Measurements from ENCODE around the gene IQGAP2.
A peak's percentile ranks its signal among the peaks of the same experiment; 100 is the strongest.
"Not testable (repeated sequence)": the region's sequence is repeated elsewhere in the genome, so short reads cannot be mapped to it uniquely, and the experiment has no call there.

IQGAP2 gene

DNA sequence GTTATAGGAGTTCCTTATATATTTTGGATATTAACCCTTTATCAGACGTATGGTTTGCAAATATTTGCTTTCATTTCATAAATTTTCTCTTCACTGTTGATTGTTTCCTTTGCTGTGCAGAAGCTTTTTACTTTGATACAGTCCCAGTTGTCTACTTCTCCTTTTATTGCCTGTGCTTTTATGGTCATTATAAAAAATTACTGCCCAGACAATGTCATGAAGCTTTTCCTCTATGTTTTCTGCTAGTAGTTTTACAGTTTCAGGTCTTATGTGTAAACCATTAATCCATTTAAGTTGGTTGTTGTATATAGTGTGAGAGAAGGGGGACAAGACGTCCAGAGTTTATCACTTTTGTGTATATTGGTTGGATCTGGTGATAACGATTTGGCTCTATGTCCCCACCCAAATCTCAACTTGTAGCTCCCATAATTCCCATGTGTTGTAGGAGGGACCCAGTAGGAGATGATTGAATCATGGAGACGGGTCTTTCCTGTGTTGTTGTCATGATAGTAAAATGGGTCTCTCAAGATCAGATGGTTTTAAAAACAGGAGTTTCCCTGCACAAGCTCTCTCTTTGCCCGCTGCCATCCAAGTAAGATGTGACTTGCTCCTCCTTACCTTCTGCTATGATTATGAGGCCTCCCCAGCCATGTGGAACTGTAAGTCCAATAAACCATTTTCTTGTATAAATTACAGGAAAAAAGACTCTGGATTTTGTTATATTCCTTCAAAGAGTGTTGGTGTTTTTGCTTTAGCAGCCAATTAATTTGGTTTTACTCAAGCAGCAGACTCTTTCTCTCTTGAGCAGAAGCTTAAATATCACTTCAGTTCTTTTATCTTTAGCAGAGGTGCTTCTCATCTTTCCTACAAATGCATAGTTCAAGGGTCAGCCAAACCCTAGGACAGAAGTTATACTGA is 326.5 kb downstream of the IQGAP2 start:
- Histone ChIP-seq H3K4me3 (ENCODE audit: low read depth, low read length) (no peak overlapping the region), H3K27me3 (ENCODE audit: insufficient read depth, low read length) (no peaks in the 10 kb centered on the region), H2AFZ (ENCODE audit: low read length, unreplicated experiment) (no peak overlapping the region), H3K36me3 (ENCODE audit: insufficient read depth, low read length) (peaks cover 30% of the 10 kb centered on the region), H3K4me1 (ENCODE audit: control insufficient read depth, insufficient read depth, low read length, unreplicated experiment) (peaks cover 6% of the 10 kb centered on the region), H3K79me2 (ENCODE audit: control insufficient read depth, insufficient read depth, low read length, unreplicated experiment) (peaks cover 12% of the 10 kb centered on the region), H3K27ac (ENCODE audit: low read depth, low read length) (no peak overlapping the region)

DNA sequence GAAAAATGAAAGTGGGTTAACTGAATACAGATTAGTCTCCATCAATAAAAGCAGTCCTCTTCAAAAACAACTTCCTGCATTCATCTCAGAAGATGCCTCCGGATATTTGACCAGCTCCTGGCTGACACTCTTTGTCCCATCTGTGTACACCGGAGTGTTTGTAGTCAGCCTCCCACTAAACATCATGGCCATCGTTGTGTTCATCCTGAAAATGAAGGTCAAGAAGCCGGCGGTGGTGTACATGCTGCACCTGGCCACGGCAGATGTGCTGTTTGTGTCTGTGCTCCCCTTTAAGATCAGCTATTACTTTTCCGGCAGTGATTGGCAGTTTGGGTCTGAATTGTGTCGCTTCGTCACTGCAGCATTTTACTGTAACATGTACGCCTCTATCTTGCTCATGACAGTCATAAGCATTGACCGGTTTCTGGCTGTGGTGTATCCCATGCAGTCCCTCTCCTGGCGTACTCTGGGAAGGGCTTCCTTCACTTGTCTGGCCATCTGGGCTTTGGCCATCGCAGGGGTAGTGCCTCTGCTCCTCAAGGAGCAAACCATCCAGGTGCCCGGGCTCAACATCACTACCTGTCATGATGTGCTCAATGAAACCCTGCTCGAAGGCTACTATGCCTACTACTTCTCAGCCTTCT is 329.4 kb downstream of the IQGAP2 start:
- Histone ChIP-seq H3K27me3 (ENCODE audit: insufficient read depth, low read length) (no peaks in the 10 kb centered on the region), H3K4me1 (ENCODE audit: control insufficient read depth, insufficient read depth, low read length, unreplicated experiment) (no peaks in the 10 kb centered on the region), H3K4me3 (ENCODE audit: low read depth, low read length) (no peak overlapping the region), H3K36me3 (ENCODE audit: insufficient read depth, low read length) (peaks cover 30% of the 10 kb centered on the region), H3K27ac (ENCODE audit: low read depth, low read length) (no peak overlapping the region), H2AFZ (ENCODE audit: low read length, unreplicated experiment) (no peak overlapping the region), H3K79me2 (ENCODE audit: control insufficient read depth, insufficient read depth, low read length, unreplicated experiment) (peaks cover 5% of the 10 kb centered on the region)

DNA sequence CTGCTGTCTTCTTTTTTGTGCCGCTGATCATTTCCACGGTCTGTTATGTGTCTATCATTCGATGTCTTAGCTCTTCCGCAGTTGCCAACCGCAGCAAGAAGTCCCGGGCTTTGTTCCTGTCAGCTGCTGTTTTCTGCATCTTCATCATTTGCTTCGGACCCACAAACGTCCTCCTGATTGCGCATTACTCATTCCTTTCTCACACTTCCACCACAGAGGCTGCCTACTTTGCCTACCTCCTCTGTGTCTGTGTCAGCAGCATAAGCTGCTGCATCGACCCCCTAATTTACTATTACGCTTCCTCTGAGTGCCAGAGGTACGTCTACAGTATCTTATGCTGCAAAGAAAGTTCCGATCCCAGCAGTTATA is 329.9 kb downstream of the IQGAP2 start:
- Histone ChIP-seq H3K79me2 (ENCODE audit: control insufficient read depth, insufficient read depth, low read length, unreplicated experiment) (peaks cover 5% of the 10 kb centered on the region), H3K27ac (ENCODE audit: low read depth, low read length) (no peak overlapping the region), H3K4me1 (ENCODE audit: control insufficient read depth, insufficient read depth, low read length, unreplicated experiment) (peaks cover under 1% of the 10 kb centered on the region), H3K4me3 (ENCODE audit: low read depth, low read length) (no peak overlapping the region), H2AFZ (ENCODE audit: low read length, unreplicated experiment) (no peak overlapping the region), H3K27me3 (ENCODE audit: insufficient read depth, low read length) (no peaks in the 10 kb centered on the region), H3K36me3 (ENCODE audit: insufficient read depth, low read length) (peaks cover 30% of the 10 kb centered on the region)

DNA sequence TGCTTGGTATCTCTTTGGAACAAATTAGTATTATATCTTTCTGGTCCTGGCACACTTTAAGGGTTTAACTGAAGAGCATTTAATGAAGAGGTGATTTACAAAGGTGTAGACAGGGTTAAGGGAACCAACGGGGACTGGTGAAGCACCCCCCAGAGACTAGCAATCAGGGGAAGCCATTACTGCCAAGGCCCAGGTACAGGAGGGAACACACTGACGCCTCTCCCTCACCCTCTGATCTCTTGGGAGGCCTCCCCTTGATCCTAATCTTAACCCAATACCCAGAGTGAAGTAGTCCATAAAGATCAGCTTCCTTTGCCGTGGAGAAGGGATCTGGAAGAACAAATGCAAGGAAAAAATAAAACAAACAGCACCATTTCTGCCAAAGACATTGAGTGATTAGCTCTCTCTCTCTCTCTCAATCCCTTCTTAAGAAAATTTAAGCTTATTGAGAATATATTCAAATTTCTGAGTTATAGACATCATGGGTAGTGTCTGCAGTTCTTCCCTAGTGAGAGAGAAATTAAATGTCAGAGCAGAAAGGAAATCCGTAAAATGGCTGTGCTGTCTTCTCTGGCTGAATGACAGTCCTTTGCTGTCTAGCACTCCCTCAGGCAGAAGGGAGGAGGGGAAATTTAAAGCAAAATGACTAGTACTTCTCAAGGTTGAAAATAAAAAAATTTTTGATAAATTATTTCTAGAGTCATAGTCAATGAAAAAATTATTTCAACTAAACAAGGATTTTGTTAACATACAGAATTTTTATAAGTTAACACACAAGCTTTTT is 332.9 kb downstream of the IQGAP2 start:
- Histone ChIP-seq H3K27ac (ENCODE audit: low read depth, low read length) (no peak overlapping the region), H3K27me3 (ENCODE audit: insufficient read depth, low read length) (no peaks in the 10 kb centered on the region), H3K36me3 (ENCODE audit: insufficient read depth, low read length) (peaks cover 6% of the 10 kb centered on the region), H3K4me1 (ENCODE audit: control insufficient read depth, insufficient read depth, low read length, unreplicated experiment) (peaks cover 14% of the 10 kb centered on the region), H2AFZ (ENCODE audit: low read length, unreplicated experiment) (no peak overlapping the region), H3K4me3 (ENCODE audit: low read depth, low read length) (no peak overlapping the region), H3K79me2 (ENCODE audit: control insufficient read depth, insufficient read depth, low read length, unreplicated experiment) (peaks cover under 1% of the 10 kb centered on the region)

DNA sequence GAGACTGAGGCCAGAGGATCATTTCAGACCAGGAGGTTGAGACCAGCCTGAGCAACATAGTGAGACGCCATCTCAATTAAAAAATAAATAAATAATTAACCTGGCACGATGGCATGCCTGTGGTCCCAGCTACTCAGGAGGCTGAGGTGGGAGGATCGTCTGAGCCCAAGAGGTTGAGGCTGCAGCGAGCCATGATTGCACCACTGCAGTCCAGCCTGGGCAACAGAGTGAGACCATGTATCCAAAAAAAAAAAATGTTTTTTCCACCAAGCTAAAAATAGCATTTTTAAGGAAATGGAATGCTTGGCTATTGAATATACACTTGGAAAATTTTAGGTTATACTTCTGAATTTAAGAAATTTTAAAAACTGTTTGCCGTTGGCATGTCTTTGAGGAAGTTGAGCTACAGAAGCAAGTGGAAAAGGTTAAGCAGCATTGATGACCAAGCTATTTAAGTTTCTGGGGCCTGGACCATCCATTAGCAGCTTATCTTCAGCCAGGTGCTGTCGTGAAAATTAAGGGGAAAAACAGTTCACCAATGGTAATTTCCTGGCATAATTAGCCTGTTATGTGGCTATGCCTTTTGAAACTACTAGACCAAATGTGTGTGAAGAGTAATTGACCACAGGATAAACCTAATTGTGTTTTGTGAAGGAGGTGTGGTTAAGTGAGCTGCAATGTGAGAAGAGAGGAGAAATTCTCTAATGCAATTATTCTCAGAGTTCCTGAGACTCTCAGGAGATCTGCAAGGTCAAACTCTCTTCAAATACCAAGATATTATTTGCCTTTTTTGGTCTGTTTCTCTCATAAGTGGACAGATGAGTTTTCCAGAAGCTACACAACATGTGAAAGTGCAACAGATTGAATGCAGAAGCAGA is 333.8 kb downstream of the IQGAP2 start:
- Histone ChIP-seq H3K79me2 (ENCODE audit: control insufficient read depth, insufficient read depth, low read length, unreplicated experiment) (no peaks in the 10 kb centered on the region), H3K27ac (ENCODE audit: low read depth, low read length) (no peak overlapping the region), H3K36me3 (ENCODE audit: insufficient read depth, low read length) (peaks cover 5% of the 10 kb centered on the region; the same call in 1 of the 2 replicates), H3K27me3 (ENCODE audit: insufficient read depth, low read length) (no peaks in the 10 kb centered on the region), H2AFZ (ENCODE audit: low read length, unreplicated experiment) (no peak overlapping the region), H3K4me1 (ENCODE audit: control insufficient read depth, insufficient read depth, low read length, unreplicated experiment) (peaks cover 14% of the 10 kb centered on the region), H3K4me3 (ENCODE audit: low read depth, low read length) (no peak overlapping the region)

DNA sequence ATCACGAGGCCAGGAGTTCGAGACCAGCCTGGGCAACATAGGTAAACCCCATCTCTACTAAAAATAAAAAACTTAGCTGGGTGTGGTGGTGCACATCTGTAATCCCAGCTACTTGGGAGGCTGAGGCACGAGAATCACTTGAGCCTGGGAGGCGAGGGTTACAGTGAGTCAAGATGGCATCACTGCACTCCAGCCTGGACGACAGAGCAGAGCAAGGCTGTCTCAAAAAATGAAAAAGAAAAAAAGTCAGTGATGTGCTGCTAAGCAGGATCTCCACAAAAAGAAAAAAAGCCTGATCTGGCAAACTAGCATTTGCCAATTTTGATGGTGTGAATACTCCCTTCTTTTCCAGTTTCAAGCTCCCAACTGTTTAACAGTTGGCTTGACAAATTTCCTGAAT is 334.8 kb downstream of the IQGAP2 start:
- no peak overlapping the region for H2AFZ ChIP-seq (ENCODE audit: low read length, unreplicated experiment)
- peaks cover 14% of the 10 kb centered on the region for H3K4me1 ChIP-seq (ENCODE audit: control insufficient read depth, insufficient read depth, low read length, unreplicated experiment)
- no peaks in the 10 kb centered on the region for H3K27me3 ChIP-seq (ENCODE audit: insufficient read depth, low read length)
- H3K79me2 ChIP-seq (ENCODE audit: control insufficient read depth, insufficient read depth, low read length, unreplicated experiment) = no peaks in the 10 kb centered on the region
- H3K27ac ChIP-seq (ENCODE audit: low read depth, low read length) = peak overlapping the region; percentile 80; the same call in 1 of the 2 replicates
- peaks cover 4% of the 10 kb centered on the region; the same call in 1 of the 2 replicates for H3K36me3 ChIP-seq (ENCODE audit: insufficient read depth, low read length)
- no peak overlapping the region for H3K4me3 ChIP-seq (ENCODE audit: low read depth, low read length)

DNA sequence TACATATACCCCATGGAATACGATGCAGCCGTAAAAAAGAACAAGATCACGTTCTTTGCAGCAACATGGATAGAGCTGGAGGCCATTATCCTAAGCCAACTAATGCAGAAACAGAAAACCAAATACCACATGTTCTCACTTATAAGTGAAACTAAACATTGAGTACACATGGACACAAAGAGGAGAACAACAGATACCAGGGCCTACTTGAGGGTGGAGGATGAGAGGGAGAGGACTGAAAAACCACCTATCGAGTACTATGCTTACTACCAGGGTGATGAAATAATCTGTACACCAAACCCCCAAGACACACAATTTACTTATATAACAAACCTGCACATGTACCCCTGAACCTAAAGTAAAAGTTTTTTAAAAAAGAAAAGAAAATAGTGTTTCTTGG is 338.4 kb downstream of the IQGAP2 start:
- H3K79me2 ChIP-seq (ENCODE audit: control insufficient read depth, insufficient read depth, low read length, unreplicated experiment); H3K27ac ChIP-seq (ENCODE audit: low read depth, low read length); H3K4me3 ChIP-seq (ENCODE audit: low read depth, low read length); H3K27me3 ChIP-seq (ENCODE audit: insufficient read depth, low read length); H2AFZ ChIP-seq (ENCODE audit: low read length, unreplicated experiment); H3K36me3 ChIP-seq (ENCODE audit: insufficient read depth, low read length): not testable (repeated sequence)
- H3K4me1 ChIP-seq (ENCODE audit: control insufficient read depth, insufficient read depth, low read length, unreplicated experiment) = peaks cover 14% of the 10 kb centered on the region

DNA sequence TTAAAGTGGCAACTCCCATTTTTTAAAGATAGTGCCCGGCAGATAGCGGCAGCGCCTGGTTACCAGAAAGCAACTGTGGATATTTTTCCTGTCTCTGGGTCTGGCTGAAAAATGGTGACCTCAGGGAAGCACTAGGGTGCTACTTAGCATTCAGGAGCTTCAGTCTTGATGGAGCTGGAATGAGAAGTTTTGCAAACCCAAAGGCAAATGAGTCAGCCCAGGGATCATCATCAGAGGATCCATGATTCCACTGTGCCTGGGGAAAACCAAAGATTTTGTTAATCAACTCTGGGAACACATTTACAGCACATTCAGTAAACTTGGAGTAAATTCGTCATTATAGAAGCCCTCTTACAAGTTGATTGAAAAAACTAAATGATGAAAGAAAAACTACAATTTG is 339.5 kb downstream of the IQGAP2 start:
- peaks cover 14% of the 10 kb centered on the region for H3K4me1 ChIP-seq (ENCODE audit: control insufficient read depth, insufficient read depth, low read length, unreplicated experiment)
- no peaks in the 10 kb centered on the region for H3K79me2 ChIP-seq (ENCODE audit: control insufficient read depth, insufficient read depth, low read length, unreplicated experiment)
- no peak overlapping the region for H3K27ac ChIP-seq (ENCODE audit: low read depth, low read length)
- H3K4me3 ChIP-seq (ENCODE audit: low read depth, low read length) = no peak overlapping the region
- no peaks in the 10 kb centered on the region for H3K36me3 ChIP-seq (ENCODE audit: insufficient read depth, low read length)
- H2AFZ ChIP-seq (ENCODE audit: low read length, unreplicated experiment) = no peak overlapping the region
- no peaks in the 10 kb centered on the region for H3K27me3 ChIP-seq (ENCODE audit: insufficient read depth, low read length)

DNA sequence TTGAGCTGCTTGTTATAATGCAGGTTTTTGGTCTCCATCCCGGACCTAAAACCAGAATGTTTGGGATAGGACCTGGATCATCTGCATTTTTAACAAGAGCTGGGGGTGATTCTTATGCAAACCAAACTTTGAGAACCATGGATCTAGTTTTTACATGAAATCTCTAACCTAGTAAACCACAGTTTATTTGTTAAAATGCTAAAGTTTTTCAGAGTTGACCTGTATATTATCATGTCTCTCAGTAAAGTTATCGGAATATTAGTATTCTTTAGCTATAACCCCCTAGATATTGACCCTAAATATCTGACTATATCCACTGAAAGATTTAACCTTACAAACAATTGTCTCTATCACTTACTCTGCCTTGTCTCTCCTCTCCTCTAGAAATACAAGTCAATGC is 341.5 kb downstream of the IQGAP2 start:
- Histone ChIP-seq H3K79me2 (ENCODE audit: control insufficient read depth, insufficient read depth, low read length, unreplicated experiment) (no peaks in the 10 kb centered on the region), H2AFZ (ENCODE audit: low read length, unreplicated experiment) (no peak overlapping the region), H3K27me3 (ENCODE audit: insufficient read depth, low read length) (no peaks in the 10 kb centered on the region), H3K4me3 (ENCODE audit: low read depth, low read length) (no peak overlapping the region), H3K27ac (ENCODE audit: low read depth, low read length) (no peak overlapping the region), H3K4me1 (ENCODE audit: control insufficient read depth, insufficient read depth, low read length, unreplicated experiment) (no peaks in the 10 kb centered on the region), H3K36me3 (ENCODE audit: insufficient read depth, low read length) (no peaks in the 10 kb centered on the region)

DNA sequence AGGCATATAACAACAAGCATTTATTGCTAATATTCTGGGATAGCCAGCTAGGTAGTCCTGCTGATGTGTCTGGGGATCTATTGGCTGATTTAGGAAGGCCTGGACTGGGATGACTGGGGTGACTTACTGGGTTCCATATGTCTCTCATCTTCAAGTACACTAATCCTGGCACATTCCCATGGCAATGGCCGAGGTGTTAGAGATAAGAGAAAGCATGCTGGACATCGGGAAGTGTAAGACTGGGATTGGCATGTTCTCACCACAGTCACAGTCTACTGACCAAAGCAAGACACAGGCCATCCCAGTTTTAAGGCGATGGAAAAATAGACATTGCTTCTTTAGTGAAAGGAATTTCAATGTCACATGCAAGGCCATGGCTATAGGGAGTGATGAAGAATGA is 342.6 kb downstream of the IQGAP2 start:
- H3K27me3 ChIP-seq (ENCODE audit: insufficient read depth, low read length) = no peaks in the 10 kb centered on the region
- no peaks in the 10 kb centered on the region for H3K4me1 ChIP-seq (ENCODE audit: control insufficient read depth, insufficient read depth, low read length, unreplicated experiment)
- no peak overlapping the region for H3K4me3 ChIP-seq (ENCODE audit: low read depth, low read length)
- no peak overlapping the region for H2AFZ ChIP-seq (ENCODE audit: low read length, unreplicated experiment)
- H3K79me2 ChIP-seq (ENCODE audit: control insufficient read depth, insufficient read depth, low read length, unreplicated experiment) = no peaks in the 10 kb centered on the region
- H3K27ac ChIP-seq (ENCODE audit: low read depth, low read length) = no peak overlapping the region
- H3K36me3 ChIP-seq (ENCODE audit: insufficient read depth, low read length) = no peaks in the 10 kb centered on the region

Measured in ACC112 (cell line).